HEK293 (cell line): ENCODE results near the gene PLEKHM2.

Source experiments
- CTCF ChIA-PET: fragments of 350-600 bp; formaldehyde crosslinking; extraction: SDS; loops from one replicate; lab custom pipeline; 2021; ENCODE audit warnings: antibody characterized with exemption; lab: Yijun Ruan, JAX
- POLR2A ChIA-PET: fragments of 300-600 bp; formaldehyde crosslinking; extraction: SDS; loops from one replicate; lab custom pipeline; 2020; ENCODE audit warnings: antibody characterized with exemption, inconsistent platforms; lab: Yijun Ruan, JAX
- H3K27ac ChIP-seq: fragments of 200-500 bp; sonication (Bioruptor generic); 2 replicates; pipeline ENCODE4 v1.5.1; 2014; ENCODE audit warnings: low read depth, low read length, control low read depth, inconsistent platforms; ENCODE audit errors: extremely low read depth
- H3K36me3 ChIP-seq, 2 experiments: fragments of 200-500 bp in 1 of 2; sonication (Bioruptor generic) in 1 of 2; 1 replicate in 1 of 2; 2 replicates in 1 of 2; pipeline ENCODE4 v1.5.1; 2014 to 2017; ENCODE audit warnings: inconsistent platforms in 2 of 2, low read length in 2 of 2; ENCODE audit not compliant: control insufficient read depth in 2 of 2, insufficient read depth in 1 of 2
- H3K4me1 ChIP-seq: fragments of 200-500 bp; sonication (Bioruptor generic); 2 replicates; pipeline ENCODE4 v1.5.1; 2014; ENCODE audit warnings: mild to moderate bottlenecking, low read length, inconsistent platforms; ENCODE audit not compliant: control insufficient read depth, insufficient read depth
- H3K4me3 ChIP-seq: 2 replicates; pipeline ENCODE4 v1.5.1; 2011; ENCODE audit warnings: low read depth, mild to moderate bottlenecking, control low read depth, low read length, moderate library complexity
- H3K9me3 ChIP-seq: fragments of 200-500 bp; sonication (Bioruptor generic); 2 replicates; pipeline ENCODE4 v1.5.1; 2014; ENCODE audit warnings: low read depth, low read length, inconsistent platforms; ENCODE audit not compliant: control insufficient read depth, insufficient read depth
- ATF2 ChIP-seq: fragments of 450-650 bp; formaldehyde crosslinking; IDR thresholded peaks from 2 replicates; pipeline ENCODE4 v1.5.1; 2016; ENCODE audit warnings: missing biosample characterization, missing genetic modification characterization, low read depth
- EGR2 ChIP-seq: fragments of 450-650 bp; formaldehyde crosslinking; IDR thresholded peaks from 2 replicates; pipeline ENCODE4 v1.5.1; 2016; ENCODE audit warnings: low read depth, missing biosample characterization, missing genetic modification characterization
- GLIS1 ChIP-seq: fragments of 450-650 bp; formaldehyde crosslinking; IDR thresholded peaks from 2 replicates; pipeline ENCODE4 v1.5.1; 2016; ENCODE audit warnings: missing biosample characterization, missing genetic modification characterization
- MYNN ChIP-seq: fragments of 450-650 bp; formaldehyde crosslinking; IDR thresholded peaks from 2 replicates; pipeline ENCODE4 v1.5.1; 2016; ENCODE audit warnings: missing biosample characterization, missing genetic modification characterization, borderline replicate concordance
- PATZ1 ChIP-seq: fragments of 450-650 bp; formaldehyde crosslinking; IDR thresholded peaks from 2 replicates; pipeline ENCODE4 v1.5.1; 2016; ENCODE audit warnings: missing biosample characterization, missing genetic modification characterization
- ZBTB20 ChIP-seq: fragments of 450-650 bp; formaldehyde crosslinking; IDR thresholded peaks from 2 replicates; pipeline ENCODE4 v1.5.1; 2016; ENCODE audit warnings: missing biosample characterization, missing genetic modification characterization
- ZBTB48 ChIP-seq: fragments of 450-650 bp; formaldehyde crosslinking; IDR thresholded peaks from 2 replicates; pipeline ENCODE4 v1.5.1; 2016; ENCODE audit warnings: missing biosample characterization, missing genetic modification characterization
- ZBTB8A ChIP-seq: fragments of 450-650 bp; formaldehyde crosslinking; IDR thresholded peaks from 2 replicates; pipeline ENCODE4 v1.5.1; 2016; ENCODE audit warnings: missing biosample characterization, missing genetic modification characterization
- ZFHX2 ChIP-seq: fragments of 450-650 bp; formaldehyde crosslinking; conservative IDR thresholded peaks from 2 replicates; pipeline ENCODE4 v1.5.1; 2016; ENCODE audit warnings: missing biosample characterization, missing genetic modification characterization
- ZNF10 ChIP-seq: fragments of 450-650 bp; formaldehyde crosslinking; IDR thresholded peaks from 2 replicates; pipeline ENCODE4 v1.5.1; 2017; ENCODE audit warnings: missing biosample characterization, missing genetic modification characterization
- ZNF121 ChIP-seq: fragments of 450-650 bp; formaldehyde crosslinking; IDR thresholded peaks from 2 replicates; pipeline ENCODE4 v1.5.1; 2016; ENCODE audit warnings: missing biosample characterization, missing genetic modification characterization
- ZNF175 ChIP-seq: fragments of 450-650 bp; formaldehyde crosslinking; IDR thresholded peaks from 2 replicates; pipeline ENCODE4 v1.5.1; 2016; ENCODE audit warnings: missing biosample characterization, missing genetic modification characterization
- ZNF2 ChIP-seq: fragments of 450-650 bp; formaldehyde crosslinking; IDR thresholded peaks from 2 replicates; pipeline ENCODE4 v1.5.1; 2016; ENCODE audit warnings: missing biosample characterization, missing genetic modification characterization
- ZNF202 ChIP-seq: fragments of 450-650 bp; formaldehyde crosslinking; IDR thresholded peaks from 2 replicates; pipeline ENCODE4 v1.5.1; 2016; ENCODE audit warnings: missing biosample characterization, missing genetic modification characterization, borderline replicate concordance
- ZNF23 ChIP-seq: fragments of 450-650 bp; formaldehyde crosslinking; IDR thresholded peaks from 2 replicates; pipeline ENCODE4 v1.5.1; 2016; ENCODE audit warnings: missing biosample characterization, missing genetic modification characterization, borderline replicate concordance
- ZNF324 ChIP-seq: fragments of 450-650 bp; formaldehyde crosslinking; IDR thresholded peaks from 2 replicates; pipeline ENCODE4 v1.5.1; 2016; ENCODE audit warnings: missing biosample characterization, missing genetic modification characterization
- ZNF341 ChIP-seq: fragments of 450-650 bp; formaldehyde crosslinking; IDR thresholded peaks from 2 replicates; pipeline ENCODE4; 2016; ENCODE audit warnings: low read depth, missing biosample characterization, missing genetic modification characterization
- ZNF394 ChIP-seq: fragments of 450-650 bp; formaldehyde crosslinking; IDR thresholded peaks from 2 replicates; pipeline ENCODE4 v1.5.1; 2016; ENCODE audit warnings: missing biosample characterization, missing genetic modification characterization, mild to moderate bottlenecking, moderate library complexity, borderline replicate concordance
- ZNF48 ChIP-seq: fragments of 450-650 bp; formaldehyde crosslinking; IDR thresholded peaks from 2 replicates; pipeline ENCODE4 v1.5.1; 2016; ENCODE audit warnings: missing biosample characterization, missing genetic modification characterization
- ZNF521 ChIP-seq: fragments of 450-650 bp; formaldehyde crosslinking; IDR thresholded peaks from 2 replicates; pipeline ENCODE4 v1.5.1; 2017; ENCODE audit warnings: missing biosample characterization, mild to moderate bottlenecking, missing genetic modification characterization
- ZNF530 ChIP-seq: fragments of 450-650 bp; formaldehyde crosslinking; IDR thresholded peaks from 2 replicates; pipeline ENCODE4 v1.5.1; 2016; ENCODE audit warnings: low read depth, missing biosample characterization, missing genetic modification characterization
- ZNF600 ChIP-seq: fragments of 450-650 bp; formaldehyde crosslinking; IDR thresholded peaks from 2 replicates; pipeline ENCODE4 v1.5.1; 2016; ENCODE audit warnings: missing biosample characterization, missing genetic modification characterization
- ZNF645 ChIP-seq: fragments of 450-650 bp; formaldehyde crosslinking; IDR thresholded peaks from 2 replicates; pipeline ENCODE4; 2016; ENCODE audit warnings: missing biosample characterization, missing genetic modification characterization
- ZNF654 ChIP-seq: fragments of 450-650 bp; formaldehyde crosslinking; IDR thresholded peaks from 2 replicates; pipeline ENCODE4 v1.5.1; 2016; ENCODE audit warnings: low read depth, missing biosample characterization, missing genetic modification characterization
- ZNF843 ChIP-seq: fragments of 450-650 bp; formaldehyde crosslinking; IDR thresholded peaks from 2 replicates; pipeline ENCODE4 v1.5.1; 2016; ENCODE audit warnings: missing biosample characterization, missing genetic modification characterization

PLEKHM2 gene

GRCh38 chr1:15682936-15683341, 1.2 kb upstream of the PLEKHM2 start:
- no peak overlapping the region for H3K27ac ChIP-seq
- H3K36me3 ChIP-seq = peaks cover 0 to 5% of the 10 kb centered on the region in 2 experiments; a peak in 1 of 3 replicates
- no peak overlapping the region for H3K4me3 ChIP-seq
- no peaks in the 10 kb centered on the region; the same call in 1 of the 2 replicates for H3K4me1 ChIP-seq
- no peak for TF ChIP-seq ZNF324 (tag by site-specific recombination)
- TF ChIP-seq ZNF843 (tag by site-specific recombination) = no peak
- TF ChIP-seq ZNF2 (tag by site-specific recombination) = no peak
- TF ChIP-seq ZNF645 (tag by site-specific recombination) = no peak
- TF ChIP-seq ZNF48 (tag by site-specific recombination) = no peak
- TF ChIP-seq ZNF530 (tag by site-specific recombination) = no peak
- TF ChIP-seq ATF2 = no peak
- TF ChIP-seq MYNN (tag by site-specific recombination) = no peak
- TF ChIP-seq ZNF202 (tag by site-specific recombination) = no peak
- TF ChIP-seq ZNF341 (tag by site-specific recombination) = no peak
- TF ChIP-seq ZNF600 (tag by site-specific recombination) = peak; percentile 42; the same call in 1 of the 2 replicates
- TF ChIP-seq ZNF121 (tag by site-specific recombination) = no peak
- TF ChIP-seq PATZ1 (tag by site-specific recombination) = peak; percentile 65
- 0 out of 2 replicates have a peak, but pooled peaks have one; percentile 11 for TF ChIP-seq ZBTB8A (tag by site-specific recombination)
- peak; percentile 36; the same call in 1 of the 2 replicates for TF ChIP-seq ZBTB48 (tag by site-specific recombination)
- no peak for TF ChIP-seq ZNF521 (tag by site-specific recombination)
- no peak for TF ChIP-seq ZNF23 (tag by site-specific recombination)
- TF ChIP-seq ZBTB20 = 0 out of 2 replicates have a peak, but pooled peaks have one; percentile 16
- no peak for TF ChIP-seq ZNF10 (tag by site-specific recombination)
- TF ChIP-seq ZNF654 (tag by site-specific recombination) = no peak
- TF ChIP-seq EGR2 (tag by site-specific recombination) = peak; percentile 53; the same call in 1 of the 2 replicates
- peak; percentile 4; the same call in 1 of the 2 replicates for TF ChIP-seq GLIS1 (tag by site-specific recombination)
- peak; percentile 42; the same call in 1 of the 2 replicates for TF ChIP-seq ZFHX2 (tag by site-specific recombination)
- no peak for TF ChIP-seq ZNF394 (tag by site-specific recombination)
- TF ChIP-seq ZNF175 (tag by site-specific recombination) = no peak
- TF ChIP-seq, all 188 proteins: peak for 8
- ChIA-PET CTCF (no interaction called here), POLR2A (interaction anchor here (0.7 kb wide), 1 partner anchor 271 kb away, joined by 3 read pairs; no protein-coding TSS in a partner anchor)
- no peaks in the 10 kb centered on the region for H3K9me3 ChIP-seq
